Measurements from ENCODE around the gene KIF4A. TPM values are rescaled to one million over a fixed set of nuclear protein-coding genes. Genes with fewer than 3 reads are reported as not detected.

The KIF4A gene
- total RNA-seq, 1 experiment from 2014 or later = 40.3 TPM

GRCh38 chrX:70254063-70254400 lies 35.9 kb upstream of the KIF4A start:
- CTCF ChIA-PET = interaction anchor here (1.4 kb wide), 1 partner anchor 9 kb away, joined by 6 read pairs; no protein-coding TSS in a partner anchor
- H2AFZ ChIP-seq (ENCODE audit: low read depth, low read length, poor library complexity, severe bottlenecking) = peak overlapping the region; percentile 33
- RAD21 ChIA-PET (ENCODE audit: low non-redundant PET in 1 of 2, low total read pairs in 2 of 2, uncharacterized antibody in 2 of 2, unreplicated experiment in 2 of 2) = no interaction called here
- H3K9ac ChIP-seq (ENCODE audit: low read length) = peak overlapping the region; percentile 17; the same call in 1 of the 2 replicates
- peaks cover 16 to 46% of the 10 kb centered on the region in 2 experiments for H3K4me1 ChIP-seq (ENCODE audit: control insufficient read depth in 1 of 2, insufficient read depth in 2 of 2, low read length in 2 of 2)
- no peaks in the 10 kb centered on the region for H3K79me2 ChIP-seq (ENCODE audit: insufficient read depth, low read length)
- peak overlapping the region in 1 of 2 experiments; percentile 13; a peak in 1 of 4 replicates for H3K4me3 ChIP-seq (replicated peaks in 1 of 2; ENCODE audit: low read depth in 1 of 2, low read length in 2 of 2)
- no peaks in the 10 kb centered on the region for H4K20me1 ChIP-seq (ENCODE audit: insufficient read depth)
- no peaks in the 10 kb centered on the region for H3K27me3 ChIP-seq (ENCODE audit: insufficient read depth, low read length)
- peak; percentile 5; the same call in 1 of the 2 replicates for TF ChIP-seq FOSL1 (IDR thresholded peaks at IDR 0.05; ENCODE audit: low read depth)
- peak; percentile 47 for TF ChIP-seq ELF1 (IDR thresholded peaks at IDR 0.05; ENCODE audit: borderline replicate concordance, low read depth)
- TF ChIP-seq SP1 (IDR thresholded peaks at IDR 0.05; ENCODE audit: low read depth) = peak; percentile 40
- TF ChIP-seq JUND (IDR thresholded peaks at IDR 0.05) = peak; percentile 54
- no peak for TF ChIP-seq YY1 (IDR thresholded peaks at IDR 0.05; ENCODE audit: extremely low read depth, insufficient replicate concordance, low read depth, low read length)
- H3K27ac ChIP-seq (ENCODE audit: low read depth, low read length) = peak overlapping the region; percentile 71
- H3K36me3 ChIP-seq (ENCODE audit: control insufficient read depth in 1 of 2, insufficient read depth in 2 of 2, low read length in 2 of 2) = no peaks in the 10 kb centered on the region
- peak; percentile 80 for ATAC-seq
- H3K4me2 ChIP-seq (ENCODE audit: low read length) = peak overlapping the region; percentile 66
- BruUV-seq (replicated peaks) = no TSS peak
- peak; percentile 48 for DNase-seq (ENCODE audit: low read depth, low spot score)
- no peaks in the 10 kb centered on the region for H3K9me2 ChIP-seq (ENCODE audit: insufficient read depth)
- POLR2A ChIA-PET = interaction anchor here (1.0 kb wide), 1 partner anchor 9 kb away, joined by 3 read pairs; no protein-coding TSS in a partner anchor
- no peaks in the 10 kb centered on the region for H3K9me3 ChIP-seq (ENCODE audit: control insufficient read depth in 1 of 2, insufficient read depth in 1 of 2, low read depth in 1 of 2, low read length in 2 of 2)
- intact Hi-C loops (cut with micrococcal nuclease) = no loop called here

- peaks cover 16 to 46% of the 10 kb centered on the region in 2 experiments for H3K4me1 ChIP-seq (ENCODE audit: control insufficient read depth in 1 of 2, insufficient read depth in 2 of 2, low read length in 2 of 2)
- H4K20me1 ChIP-seq (ENCODE audit: insufficient read depth) = no peaks in the 10 kb centered on the region
- RAD21 ChIA-PET (ENCODE audit: low non-redundant PET in 1 of 2, low total read pairs in 2 of 2, uncharacterized antibody in 2 of 2, unreplicated experiment in 2 of 2) = no interaction called here
- H3K4me2 ChIP-seq (ENCODE audit: low read length) = peak overlapping the region; percentile 66
- TF ChIP-seq CBX3 (IDR thresholded peaks at IDR 0.05; ENCODE audit: low read depth) (0 out of 2 replicates have a peak, but pooled peaks have one; percentile 25), JUND (IDR thresholded peaks at IDR 0.05) (peak; percentile 50; the same call in 1 of the 2 replicates), EGR1 (IDR thresholded peaks at IDR 0.05; ENCODE audit: low read depth) (0 out of 2 replicates have a peak, but pooled peaks have one; percentile 31), REST (IDR thresholded peaks at IDR 0.05; ENCODE audit: low read depth) (no peak), ATF3 (IDR thresholded peaks at IDR 0.05) (no peak), ZNF274 (IDR thresholded peaks at IDR 0.05; ENCODE audit: low read depth, low read length) (no peak), FOSL1 (IDR thresholded peaks at IDR 0.05; ENCODE audit: low read depth) (peak; percentile 48; the same call in 1 of the 2 replicates), SP1 (IDR thresholded peaks at IDR 0.05; ENCODE audit: low read depth) (peak; percentile 41)
- CTCF ChIA-PET = no interaction called here
- H3K9me2 ChIP-seq (ENCODE audit: insufficient read depth) = no peaks in the 10 kb centered on the region
- H3K9me3 ChIP-seq (ENCODE audit: control insufficient read depth in 1 of 2, insufficient read depth in 1 of 2, low read depth in 1 of 2, low read length in 2 of 2) = no peaks in the 10 kb centered on the region
- peak; percentile 49 for ATAC-seq
- H3K79me2 ChIP-seq (ENCODE audit: insufficient read depth, low read length) = no peaks in the 10 kb centered on the region
- POLR2A ChIA-PET = no interaction called here
- peak; percentile 54 for DNase-seq (ENCODE audit: low read depth, low spot score)
- H3K27me3 ChIP-seq (ENCODE audit: insufficient read depth, low read length) = no peaks in the 10 kb centered on the region
- TSS peak; percentile 63 for BruUV-seq (replicated peaks)
- H3K36me3 ChIP-seq (ENCODE audit: control insufficient read depth in 1 of 2, insufficient read depth in 2 of 2, low read length in 2 of 2) = no peaks in the 10 kb centered on the region
- H3K9ac ChIP-seq (ENCODE audit: low read length) = no peak overlapping the region
- H3K4me3 ChIP-seq (replicated peaks in 1 of 2; ENCODE audit: low read depth in 1 of 2, low read length in 2 of 2) = 0 out of 4 replicates have a peak overlapping the region, but pooled peaks of 1 of the 2 experiments have one; percentile 13
- H3K27ac ChIP-seq (ENCODE audit: low read depth, low read length) = peak overlapping the region; percentile 71
- intact Hi-C loops (cut with micrococcal nuclease) = no loop called here
- no peak overlapping the region for H2AFZ ChIP-seq (ENCODE audit: low read depth, low read length, poor library complexity, severe bottlenecking)
These were observed 35.0 kb upstream of the KIF4A start for GRCh38 chrX:70254909-70255308.

Data from HCT116 (cell line).